GF-D8 (cell line): ENCODE results near the gene CDC7.
"Not testable (repeated sequence)": the region's sequence is repeated elsewhere in the genome, so short reads cannot be mapped to it uniquely, and the experiment has no call there.

ENCODE experiments used
- DNase-seq: peaks from one replicate; lab custom pipeline; 2025; lab: John Stamatoyannopoulos, UW

The CDC7 gene

GRCh38 chr1:91500756-91501522 lies at the start of gene CDC7:
Gene CDC7 (plus strand): TSS chr1:91500851. CDS start chr1:91501717, 866 bp downstream.
- peak; percentile 77 for DNase-seq

- no peak for DNase-seq
Observed at GRCh38 chr1:91454136-91454535, 46.5 kb upstream of the CDC7 start.

DNA sequence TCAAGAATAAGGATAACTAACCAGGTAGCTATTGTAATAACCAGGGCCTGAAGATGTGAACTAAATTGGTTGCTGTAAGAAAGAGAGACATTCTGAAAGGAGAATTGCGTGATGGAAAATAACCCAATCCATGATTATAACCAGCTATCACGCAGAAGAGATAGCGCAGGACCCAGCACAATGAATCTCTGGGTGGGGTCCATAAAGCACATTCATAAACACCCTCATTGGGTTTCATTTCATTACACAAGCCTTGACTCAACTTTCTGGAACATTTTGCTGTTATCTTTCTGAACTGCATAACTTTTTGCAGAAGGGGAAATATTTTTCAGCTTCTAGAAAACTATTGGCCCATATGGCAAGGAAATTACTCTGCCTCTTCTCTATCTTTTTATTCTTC lies 45.3 kb upstream of the CDC7 start:
- no peak for DNase-seq

GRCh38 chr1:91455896-91456295 lies 44.8 kb upstream of the CDC7 start:
- no peak for DNase-seq

DNA sequence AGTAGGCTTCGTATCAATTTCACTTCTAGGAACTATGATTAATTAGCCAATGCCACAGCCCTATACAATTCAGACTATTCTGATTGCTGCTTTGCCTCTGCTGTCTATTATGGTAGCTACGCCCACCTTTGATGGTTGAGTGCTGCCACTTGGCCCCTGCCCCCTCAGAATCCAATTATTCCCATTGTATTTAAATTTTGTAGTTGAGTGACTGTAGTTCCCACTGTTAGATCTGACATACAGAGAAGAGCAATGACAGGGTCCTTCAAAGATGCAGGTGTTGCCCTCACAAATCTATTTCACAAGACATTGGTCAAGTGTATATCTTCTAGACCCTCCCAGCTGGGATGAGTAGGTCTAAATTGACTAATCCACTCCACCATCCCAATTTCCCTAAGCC lies 35.3 kb upstream of the CDC7 start:
- DNase-seq = not testable (repeated sequence)

DNA sequence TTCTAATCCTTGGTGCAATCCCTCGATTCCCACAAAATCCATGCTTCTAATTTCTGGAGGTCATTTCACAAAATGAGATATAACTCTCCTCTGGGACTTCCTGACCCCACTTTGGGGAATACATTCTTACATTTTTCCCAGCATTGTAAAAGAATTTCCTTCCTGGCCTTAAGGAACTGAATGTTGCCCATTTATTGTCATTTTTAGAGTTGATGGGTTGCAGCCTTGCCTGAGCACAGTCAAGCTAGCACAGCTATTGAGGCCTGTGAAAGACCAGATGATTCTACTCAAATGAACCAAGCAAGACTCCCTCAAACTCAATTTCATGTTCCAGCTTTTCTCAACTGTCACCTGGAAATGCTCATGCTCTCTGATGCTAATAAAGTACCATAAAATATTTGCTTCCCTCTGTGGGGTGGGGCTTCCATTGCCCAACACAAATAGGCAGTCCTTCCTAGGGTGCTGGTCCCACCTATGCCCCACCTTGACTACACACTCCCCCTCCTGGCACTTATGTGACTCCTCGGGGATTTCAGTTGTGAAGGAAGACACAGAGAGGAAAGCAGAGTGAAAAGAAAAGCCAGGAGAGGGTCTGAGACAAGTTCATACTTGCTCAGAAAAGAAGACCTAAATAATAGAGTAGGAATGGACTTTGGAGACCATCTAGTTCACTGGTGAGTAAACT lies 24.0 kb upstream of the CDC7 start:
- no peak for DNase-seq

GRCh38 chr1:91487469-91487868 lies 13.2 kb upstream of the CDC7 start:
- no peak for DNase-seq

DNA sequence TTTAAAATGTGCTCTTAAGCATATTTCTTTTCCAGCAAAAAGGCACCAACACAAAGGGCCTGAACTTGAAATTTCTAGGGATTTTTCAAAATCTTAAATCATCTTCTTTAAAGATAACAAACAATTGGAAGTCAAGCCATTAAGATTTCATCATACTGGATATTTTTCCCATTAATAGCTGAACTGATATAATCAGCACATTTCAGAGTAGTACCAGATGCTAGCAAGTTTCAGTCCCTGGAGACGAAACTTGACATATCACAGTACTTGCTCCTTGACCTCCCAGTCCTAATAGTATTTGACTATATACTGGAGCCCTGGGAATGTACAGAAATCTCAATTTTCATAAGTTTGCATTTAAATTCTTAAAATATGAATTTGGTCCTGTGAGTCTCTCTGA lies 10.2 kb upstream of the CDC7 start:
- DNase-seq = no peak

DNA sequence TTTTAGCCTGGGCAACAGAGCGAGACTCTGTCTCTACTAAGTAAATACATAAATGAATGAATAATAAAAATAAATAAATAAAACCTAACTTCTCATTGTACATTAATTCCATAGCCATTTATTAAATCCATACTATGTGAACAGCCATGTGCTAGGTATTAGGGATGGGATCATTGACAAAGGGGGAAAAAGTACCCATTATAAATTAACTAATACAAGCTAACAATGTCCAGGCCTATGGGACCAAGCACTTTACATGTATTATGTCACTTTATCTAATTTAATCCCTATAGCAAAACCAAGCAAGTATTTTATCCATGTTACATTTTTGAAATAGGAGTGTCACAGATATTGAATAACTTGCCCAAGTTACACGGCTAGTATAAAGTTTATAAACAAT lies 2.6 kb upstream of the CDC7 start:
- DNase-seq = no peak

GRCh38 chr1:91498498-91499245 lies 2.0 kb upstream of the CDC7 start:
- DNase-seq = no peak

- no peak for DNase-seq
Observed at GRCh38 chr1:91499346-91499745, 1.3 kb upstream of the CDC7 start.

- DNase-seq = peak; percentile 75
Observed at GRCh38 chr1:91499904-91500755, 521 bp upstream of the CDC7 start.

DNA sequence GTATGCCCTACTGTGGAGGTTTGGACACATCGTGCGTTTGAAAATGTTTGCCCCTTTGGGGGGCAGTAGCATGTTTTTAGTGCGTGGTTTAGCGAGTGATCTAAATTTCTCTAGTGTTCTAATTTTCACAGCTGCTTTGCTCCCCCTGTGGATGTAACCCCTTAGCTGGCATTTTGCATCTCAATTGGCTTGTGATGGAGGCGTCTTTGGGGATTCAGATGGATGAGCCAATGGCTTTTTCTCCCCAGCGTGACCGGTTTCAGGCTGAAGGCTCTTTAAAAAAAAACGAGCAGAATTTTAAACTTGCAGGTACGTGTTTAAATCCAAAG lies 836 bp downstream of the CDC7 start:
- DNase-seq = peak; percentile 63

- no peak for DNase-seq
Observed at GRCh38 chr1:91501971-91502671, 1.5 kb downstream of the CDC7 start.

- DNase-seq = no peak
Observed at GRCh38 chr1:91502672-91503184, 2.1 kb downstream of the CDC7 start.

DNA sequence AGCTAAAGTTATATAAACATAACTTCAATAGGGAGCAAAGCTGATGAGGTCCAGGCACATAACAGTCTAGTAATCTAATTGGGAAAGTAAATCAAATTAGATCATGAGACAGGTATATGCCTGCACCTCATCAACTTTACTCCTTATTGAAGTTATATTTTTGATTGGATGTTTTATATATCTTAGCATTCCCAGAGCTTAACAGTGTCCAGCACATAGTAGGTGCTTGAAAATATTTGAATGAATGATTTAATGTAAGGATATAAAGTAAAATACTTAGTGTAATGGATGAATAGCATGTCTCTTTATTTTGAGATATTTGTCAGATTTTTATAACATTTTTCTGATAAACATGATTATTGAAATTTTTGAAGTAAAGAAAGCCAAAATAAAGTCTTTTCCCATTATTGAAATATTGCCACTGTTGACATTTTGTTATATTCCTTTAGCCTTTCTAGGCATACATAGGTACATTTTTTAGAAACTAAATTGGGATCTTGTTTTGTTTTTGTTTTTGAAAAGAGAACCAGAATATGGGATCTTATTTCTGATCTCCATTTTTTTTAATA lies 2.8 kb downstream of the CDC7 start:
- DNase-seq = no peak

DNA sequence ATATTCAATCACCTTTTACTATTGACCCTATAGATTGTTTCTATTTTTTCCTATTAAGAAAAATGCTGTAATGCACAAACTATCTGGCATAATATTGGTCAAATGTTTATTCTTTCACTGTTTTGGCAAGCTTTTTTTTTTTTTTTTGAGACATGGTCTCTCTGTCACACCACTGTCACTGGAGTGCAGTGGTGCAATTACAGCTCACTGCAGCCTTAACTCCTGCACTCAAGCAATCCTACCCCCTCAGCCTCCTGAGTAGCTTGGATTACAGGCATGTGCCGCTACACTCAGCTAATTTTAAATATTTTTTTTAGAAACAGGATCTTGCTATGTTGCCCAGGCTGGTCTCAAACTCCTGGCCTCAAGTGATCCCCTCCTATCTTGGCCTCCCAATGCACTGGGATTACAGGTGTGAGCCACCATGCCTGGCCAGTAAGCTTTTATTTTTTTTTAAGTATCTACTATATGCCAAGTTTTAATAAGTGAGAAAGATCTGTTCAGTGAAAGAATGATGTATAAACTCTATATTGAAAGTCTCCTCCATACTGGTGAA lies 3.4 kb downstream of the CDC7 start:
- no peak for DNase-seq

DNA sequence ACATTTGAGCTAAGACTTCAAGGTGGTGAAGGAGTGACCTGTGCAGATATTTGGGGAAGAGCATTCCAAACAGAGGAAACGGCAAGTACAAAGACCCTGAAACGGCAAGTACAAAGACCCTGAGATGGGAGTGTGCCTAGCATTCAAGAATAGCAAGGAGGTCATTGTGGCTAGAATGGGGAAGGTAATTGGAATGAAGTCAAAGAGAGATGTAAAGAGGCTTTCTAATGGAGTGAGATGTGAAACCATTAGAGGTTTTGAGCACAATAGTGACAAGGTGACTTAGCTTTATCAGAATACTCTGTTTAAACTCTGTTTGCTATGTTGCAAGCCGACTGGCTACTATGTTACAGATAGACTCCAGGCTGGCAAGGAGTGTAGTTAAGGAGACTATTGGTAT lies 4.4 kb downstream of the CDC7 start:
- no peak for DNase-seq

- DNase-seq = no peak
Observed at GRCh38 chr1:91506071-91506470, 5.4 kb downstream of the CDC7 start.

GRCh38 chr1:91507328-91507727 lies 6.7 kb downstream of the CDC7 start:
- no peak for DNase-seq

- DNase-seq = no peak
Observed at GRCh38 chr1:91510754-91511153, 10.1 kb downstream of the CDC7 start.
